IPS-NIHi11 (cell line): ENCODE measurements around the gene ARHGEF37.
"Not testable (repeated sequence)": the region's sequence is repeated elsewhere in the genome, so short reads cannot be mapped to it uniquely, and the experiment has no call there.

Experiments
- DNase-seq: peaks from one replicate; pipeline ENCODE4 v3.0.0; 2012; ENCODE audit warnings: mixed read lengths, low spot score

The ARHGEF37 gene

DNA sequence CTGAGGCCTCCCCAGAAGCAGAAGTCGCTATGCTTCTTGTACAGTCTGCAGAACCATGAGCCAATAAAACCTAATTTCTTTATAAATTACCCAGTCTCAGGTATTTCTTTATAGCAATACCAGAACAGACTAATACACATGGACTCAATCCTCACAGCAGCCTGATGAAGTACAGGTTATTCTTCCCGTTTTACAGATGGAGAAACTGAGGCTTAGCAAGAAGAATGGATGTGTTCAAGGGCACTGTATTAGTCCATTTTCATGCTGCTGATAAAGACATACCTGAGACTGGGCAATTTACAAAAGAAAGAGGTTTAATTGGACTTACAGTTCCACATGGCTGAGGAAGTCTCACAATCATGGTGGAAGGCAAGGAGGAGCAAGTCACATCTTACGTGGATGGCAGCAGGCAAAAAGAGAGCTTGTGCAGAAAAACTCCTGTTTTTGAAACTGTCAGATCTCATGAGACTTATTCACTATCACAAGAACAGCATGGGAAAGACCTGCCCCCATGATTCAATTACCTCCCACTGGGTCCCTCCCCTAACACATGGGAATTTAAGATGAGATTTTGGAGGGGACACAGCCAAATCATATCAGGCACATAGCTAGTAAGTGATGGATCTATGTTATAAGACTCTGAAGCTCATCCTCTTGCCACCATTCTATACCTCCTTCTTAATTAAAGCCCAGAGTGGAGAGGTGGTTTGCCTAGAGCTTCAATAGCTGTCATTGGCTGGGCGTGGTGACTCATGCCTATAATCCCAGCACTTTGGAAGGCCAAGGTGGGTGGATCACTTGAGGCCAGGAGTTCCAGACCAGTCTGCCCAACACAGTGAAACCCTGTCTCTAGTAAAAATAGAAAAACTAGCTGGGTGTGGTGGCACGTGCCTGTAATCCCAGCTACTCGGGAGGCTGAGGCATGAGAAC lies 67.4 kb downstream of the ARHGEF37 start:
- not testable (repeated sequence) for DNase-seq

DNA sequence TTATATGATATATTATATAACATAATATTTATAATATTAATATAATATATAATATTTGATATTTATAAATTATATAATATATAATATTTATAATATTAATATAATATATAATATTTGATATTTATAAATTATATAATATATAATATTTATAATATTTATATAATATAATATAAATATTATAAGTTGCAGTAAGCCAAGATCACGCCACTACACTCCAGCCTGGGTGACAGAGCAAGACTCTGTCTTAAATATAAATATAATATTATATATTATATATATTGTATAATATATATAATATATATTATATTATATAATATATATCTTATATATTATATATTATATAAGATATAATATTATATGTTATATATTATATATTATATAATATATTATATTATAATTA lies 68.4 kb downstream of the ARHGEF37 start:
- DNase-seq = not testable (repeated sequence)

DNA sequence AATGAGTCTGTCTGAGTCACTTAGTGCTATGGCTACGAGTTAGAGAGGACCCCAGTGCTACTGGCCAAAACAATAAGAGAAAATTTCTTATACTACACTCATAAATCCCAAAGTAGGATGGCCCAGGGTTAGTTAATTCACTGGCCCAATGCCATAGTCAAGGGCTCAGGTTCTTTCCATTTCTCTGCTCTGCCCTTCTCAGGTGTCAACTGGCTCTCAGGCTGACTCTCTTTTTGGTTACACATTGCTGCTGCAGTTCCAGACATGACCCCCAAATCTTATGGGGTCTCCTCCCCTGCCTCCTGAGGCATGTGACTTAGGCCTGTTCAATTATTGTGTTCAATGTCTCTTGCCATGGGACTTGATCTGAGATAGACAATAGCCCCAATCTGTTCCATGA lies 70.4 kb downstream of the ARHGEF37 start:
- peak; percentile 25 for DNase-seq

DNA sequence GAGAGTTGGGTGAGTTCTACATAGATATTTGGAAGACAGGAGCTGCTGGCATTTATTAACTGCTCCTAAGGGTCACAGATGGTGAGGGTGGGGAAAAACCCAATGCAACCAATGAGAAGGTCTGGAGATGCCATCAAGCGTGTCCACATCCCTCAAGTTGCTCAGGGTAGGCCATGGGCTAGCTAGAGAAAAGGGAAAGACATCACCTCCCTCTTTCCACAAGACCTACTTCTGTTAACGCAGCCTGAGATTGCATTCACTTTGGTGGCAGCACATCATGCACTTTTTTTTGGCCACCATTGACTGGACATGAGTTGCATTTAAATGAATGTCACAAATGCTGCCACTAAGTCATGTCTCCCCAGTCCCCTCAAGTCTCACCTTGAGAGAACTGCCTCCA lies 71.4 kb downstream of the ARHGEF37 start:
- no peak for DNase-seq

DNA sequence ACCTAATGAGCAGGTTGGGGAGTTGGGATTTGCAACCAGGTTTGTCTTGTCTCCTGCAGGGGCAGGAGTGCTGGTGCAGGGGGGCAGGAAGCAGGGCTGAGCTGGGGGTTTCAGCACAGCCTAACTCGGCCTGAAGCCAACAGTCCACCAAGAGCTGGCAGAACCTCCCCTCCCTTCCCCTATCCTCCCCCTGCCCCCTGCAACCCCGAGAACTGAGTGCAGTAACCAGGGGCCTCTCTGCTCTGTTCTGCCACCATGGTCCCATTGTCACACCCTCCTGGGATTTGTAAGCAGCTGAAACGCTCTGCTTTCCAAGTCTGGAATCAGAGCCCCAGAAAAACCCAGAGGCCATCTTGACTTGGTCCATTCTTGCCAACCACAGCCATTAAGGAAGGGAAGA lies 72.9 kb downstream of the ARHGEF37 start:
- no peak for DNase-seq

DNA sequence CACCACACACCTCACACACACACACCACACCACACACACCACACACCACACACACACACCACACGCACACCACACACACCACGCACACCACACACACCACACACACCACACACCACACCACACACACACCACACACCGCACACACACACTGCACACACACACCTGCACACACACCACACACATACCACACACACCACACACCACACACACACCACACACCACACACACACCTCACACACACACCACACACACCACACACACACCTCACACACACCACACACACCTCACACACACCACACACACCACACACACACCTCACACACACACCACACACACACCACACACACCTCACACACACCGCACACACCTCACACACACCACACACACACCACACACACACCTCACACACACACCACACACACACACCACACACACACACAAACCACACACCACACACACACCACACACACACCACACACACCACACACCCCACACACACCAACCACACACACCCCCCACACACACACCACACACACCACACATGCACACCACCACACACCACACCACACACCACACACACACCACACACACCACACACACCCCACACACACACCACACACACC lies 73.7 kb downstream of the ARHGEF37 start:
- no peak for DNase-seq

DNA sequence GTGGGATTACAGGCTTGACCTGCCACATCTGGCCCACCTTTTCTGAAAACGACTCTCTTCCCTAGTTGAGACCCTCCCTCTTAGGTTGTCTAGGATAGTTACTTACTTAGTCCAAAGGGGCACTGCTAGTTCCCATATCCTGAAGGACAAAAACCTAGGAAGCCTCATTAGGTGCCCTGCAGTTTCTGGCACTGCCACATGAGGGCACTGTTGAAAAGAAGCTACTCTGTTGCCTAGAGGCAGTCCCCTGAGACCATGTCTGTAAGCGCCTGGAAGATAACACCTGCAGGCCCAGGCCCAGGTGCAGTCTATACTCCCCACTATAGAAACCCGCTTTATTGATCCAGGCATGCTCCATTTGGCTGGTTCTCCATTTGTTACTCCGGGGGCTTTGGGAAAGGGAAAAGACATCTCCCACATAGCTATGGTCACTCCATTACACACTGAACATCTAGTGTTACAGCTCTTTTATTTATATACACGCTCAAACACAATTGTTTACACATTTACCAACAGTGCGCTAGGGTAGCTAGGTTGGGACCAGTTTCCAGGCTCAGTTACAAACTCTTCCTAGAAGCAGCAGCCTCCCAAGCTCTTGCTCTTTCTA lies 75.4 kb downstream of the ARHGEF37 start:
- DNase-seq = peak; percentile 71

DNA sequence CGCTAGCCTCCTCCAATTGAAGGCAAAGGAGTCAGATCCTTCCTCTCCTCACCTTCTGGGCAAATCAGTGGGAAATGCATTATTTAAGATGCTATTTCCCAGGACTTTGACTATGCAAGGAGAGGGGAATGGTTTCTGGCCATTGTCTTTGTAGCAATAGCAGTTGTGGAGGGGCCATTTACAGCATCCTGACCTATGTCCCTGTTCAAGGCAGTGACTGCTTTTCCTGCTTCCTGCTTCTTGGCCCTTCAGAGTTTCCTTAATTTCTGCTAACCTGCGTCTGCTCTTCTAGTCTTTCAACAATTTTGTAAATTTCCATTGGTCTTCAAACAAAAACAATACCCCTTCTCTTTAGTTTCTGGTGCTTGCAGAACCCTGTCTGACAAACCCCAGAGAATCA lies 76.0 kb downstream of the ARHGEF37 start:
- no peak for DNase-seq

DNA sequence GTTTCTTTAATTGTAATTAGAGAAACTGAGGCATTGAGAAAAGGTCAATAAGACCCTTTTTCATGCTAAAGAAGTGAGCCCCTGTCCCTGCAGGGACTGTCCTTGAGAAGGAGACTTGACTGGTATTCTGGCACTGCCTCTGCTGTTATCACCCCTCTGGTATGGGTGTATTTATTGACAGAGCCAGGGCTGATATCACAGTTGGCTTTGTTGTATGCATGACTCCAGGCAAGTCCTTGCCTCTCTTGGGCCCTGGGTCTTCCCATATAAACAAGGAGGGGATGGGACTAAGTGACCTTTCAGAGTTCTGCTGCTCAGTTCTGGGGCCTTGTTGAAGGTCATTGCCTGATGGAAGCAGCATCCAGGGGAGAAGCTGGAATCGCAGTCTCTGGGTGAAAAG lies 77.0 kb downstream of the ARHGEF37 start:
- no peak for DNase-seq

DNA sequence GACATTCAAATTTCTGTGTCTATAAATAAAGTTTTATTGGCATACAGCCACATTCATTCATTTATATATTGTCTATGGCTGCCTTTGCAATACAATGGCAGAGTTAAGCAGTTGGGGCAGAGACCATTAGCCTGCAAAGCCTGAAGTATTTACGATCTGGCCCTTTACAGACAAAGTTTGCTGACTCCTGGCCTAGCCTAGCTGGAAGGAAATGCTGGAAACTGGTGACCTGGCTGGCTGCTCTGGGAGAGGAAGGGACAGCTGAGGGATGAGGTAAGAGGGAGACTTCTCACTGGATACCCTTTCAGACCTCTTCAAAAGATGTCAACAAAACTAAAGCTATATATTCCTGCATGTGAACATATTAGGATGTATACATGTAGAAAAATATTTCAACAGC lies 82.8 kb downstream of the ARHGEF37 start:
- no peak for DNase-seq

DNA sequence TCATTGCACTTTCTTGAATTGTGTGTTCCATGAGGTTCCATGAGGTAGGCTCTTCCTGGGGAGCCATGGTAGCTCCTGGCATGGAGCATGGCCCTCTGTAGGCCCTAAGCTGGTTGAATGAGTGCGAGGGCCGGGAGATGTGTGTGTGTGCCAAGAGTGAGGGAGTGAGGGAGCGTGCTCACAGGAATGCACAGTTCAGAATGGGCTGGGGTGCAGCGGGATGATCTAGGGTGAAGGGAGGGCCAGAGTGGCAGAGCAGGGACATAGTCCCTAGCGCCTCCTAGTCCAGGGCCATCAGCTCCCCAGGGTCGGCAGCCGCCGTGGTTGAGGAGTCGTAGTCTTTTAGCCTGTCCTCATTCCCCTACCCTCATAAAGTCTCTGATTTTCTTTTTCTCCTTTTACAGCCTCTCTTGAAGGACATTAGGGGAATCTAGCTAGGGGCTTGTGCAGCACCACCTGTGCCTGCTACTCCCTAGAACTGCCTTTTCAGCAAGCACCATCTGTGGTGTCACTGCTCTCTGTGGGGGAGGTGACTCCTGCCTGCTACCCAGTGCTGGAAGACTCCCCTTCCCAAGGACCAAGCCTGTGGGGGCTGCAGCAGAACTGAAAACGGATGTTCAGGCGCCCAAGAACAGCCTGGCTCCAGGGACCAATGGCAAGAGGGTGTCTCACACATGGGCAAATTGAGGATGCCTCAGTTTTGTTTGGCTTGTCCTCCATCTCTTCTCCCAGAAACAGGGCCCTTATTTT lies 83.5 kb downstream of the ARHGEF37 start:
- DNase-seq = no peak

DNA sequence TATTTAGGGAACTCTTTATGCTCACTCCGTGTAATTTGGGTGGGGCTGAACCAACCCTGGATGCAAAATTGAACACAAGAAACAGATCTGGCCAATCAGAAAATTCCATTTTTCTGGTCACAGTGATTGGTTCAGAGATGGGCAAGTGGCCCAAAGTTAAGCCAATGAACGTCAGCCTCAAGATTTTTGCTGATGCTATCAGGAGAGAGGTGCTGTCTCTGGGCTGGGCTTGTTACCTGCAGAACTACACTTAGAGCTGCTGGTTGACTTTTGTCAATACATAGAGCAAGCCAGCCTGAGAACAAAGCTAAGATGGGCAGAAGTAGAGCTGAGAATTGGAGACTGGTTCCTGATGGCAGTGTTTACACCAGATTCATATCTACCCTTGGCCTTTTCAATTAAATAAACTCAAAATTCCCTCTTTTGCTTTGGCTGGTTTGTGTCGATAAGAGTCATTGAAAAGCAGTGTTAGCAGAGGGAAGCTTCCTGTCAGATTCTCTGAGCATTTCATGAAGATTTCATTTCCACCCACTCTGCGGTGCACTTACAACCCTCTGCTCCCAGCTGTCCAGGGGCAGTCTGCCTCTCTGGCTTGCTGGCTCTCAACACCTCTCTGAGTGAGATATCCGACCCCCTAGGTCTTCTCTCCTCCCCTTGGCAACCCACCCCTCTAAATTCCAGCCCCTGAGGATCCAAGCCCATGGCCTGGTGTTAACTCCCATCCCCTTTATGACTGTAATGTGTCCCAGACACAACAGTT lies 84.3 kb downstream of the ARHGEF37 start:
- no peak for DNase-seq

DNA sequence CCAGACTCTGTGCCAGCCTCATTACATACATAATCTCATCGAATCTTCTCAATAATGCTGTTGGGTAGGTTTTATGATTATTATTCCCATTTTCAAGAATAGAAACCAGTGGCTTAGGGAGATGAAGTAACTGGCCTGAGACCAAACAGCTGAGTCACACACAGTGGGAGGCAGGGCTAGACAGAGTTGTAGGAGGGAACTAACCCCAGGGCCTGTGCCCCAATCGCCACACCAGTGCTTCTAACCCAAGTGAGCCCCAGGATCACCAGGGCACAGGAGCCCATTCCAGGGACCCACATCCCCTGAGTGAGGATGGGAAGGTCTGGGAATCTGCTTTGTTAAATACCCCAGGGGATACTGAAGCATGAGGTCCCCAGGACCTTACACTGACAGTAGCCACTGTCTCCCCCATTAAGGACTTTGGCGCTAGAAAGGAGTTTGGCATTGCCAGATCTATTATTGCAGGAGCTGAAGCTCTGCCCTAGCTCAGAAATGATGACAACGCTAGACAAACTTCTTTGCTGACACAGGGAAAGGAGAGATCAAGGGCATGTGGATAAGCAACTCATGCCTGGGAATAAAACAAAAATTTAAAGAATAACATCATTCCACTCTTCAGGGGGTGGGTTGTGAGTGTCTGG lies 85.0 kb downstream of the ARHGEF37 start:
- DNase-seq = no peak

DNA sequence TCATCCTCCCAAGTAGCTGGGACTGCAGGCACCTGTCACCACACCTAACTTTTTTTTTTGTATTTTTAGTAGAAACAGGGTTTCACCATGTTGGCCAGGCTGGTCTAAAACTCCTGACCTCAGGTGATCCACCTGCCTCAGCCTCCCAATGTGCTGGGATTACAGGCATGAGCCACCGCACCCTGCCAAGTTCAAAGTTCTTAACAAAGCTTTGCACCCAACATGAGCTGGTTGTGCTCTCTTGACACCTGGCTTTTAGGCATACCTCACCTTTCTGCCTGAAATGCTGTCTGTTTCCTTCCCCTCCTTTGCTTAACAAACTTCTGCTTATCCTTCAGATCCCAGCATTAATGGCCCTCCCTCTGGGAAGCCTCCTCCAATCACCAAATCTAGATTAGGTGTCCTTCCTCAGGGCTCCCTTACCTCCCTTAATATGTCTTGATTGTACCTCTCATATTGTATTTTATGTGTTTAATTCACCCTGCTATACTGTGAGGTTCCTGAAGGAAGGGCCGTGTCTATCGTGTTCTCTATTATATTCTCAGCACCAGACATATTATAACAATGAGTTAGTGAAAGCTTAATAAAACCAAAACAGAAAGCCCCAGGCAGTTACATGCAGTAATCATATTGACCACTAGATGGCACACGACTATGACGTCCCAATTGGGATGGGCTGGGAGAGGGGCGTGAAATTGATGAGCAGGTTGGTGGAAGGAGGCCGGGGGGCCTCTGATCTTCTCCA lies 86.0 kb downstream of the ARHGEF37 start:
- DNase-seq = peak; percentile 73

DNA sequence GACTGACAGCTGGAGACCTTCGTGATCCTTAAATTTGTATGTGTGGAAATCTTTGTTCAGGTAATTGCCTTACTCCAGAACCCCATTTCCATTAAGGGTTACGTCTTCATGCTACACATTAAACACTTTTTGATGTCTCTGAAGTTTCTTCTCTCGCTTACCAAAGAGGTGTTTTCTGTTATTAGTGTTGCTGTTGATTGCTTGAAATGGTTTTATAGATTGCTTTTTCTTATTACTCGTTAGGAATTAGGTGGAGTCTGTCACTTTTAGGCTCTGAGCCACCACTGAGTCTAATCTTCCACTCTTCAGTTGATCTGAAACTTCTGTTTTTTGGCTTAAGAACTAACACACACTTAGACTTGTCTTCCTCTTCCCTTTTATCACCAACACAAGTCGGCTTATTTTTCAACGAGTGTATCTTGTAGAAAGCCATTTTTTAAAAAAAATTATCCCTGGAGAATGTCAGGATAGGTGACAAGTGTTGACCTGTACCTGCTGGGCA lies 86.6 kb downstream of the ARHGEF37 start:
- no peak for DNase-seq

DNA sequence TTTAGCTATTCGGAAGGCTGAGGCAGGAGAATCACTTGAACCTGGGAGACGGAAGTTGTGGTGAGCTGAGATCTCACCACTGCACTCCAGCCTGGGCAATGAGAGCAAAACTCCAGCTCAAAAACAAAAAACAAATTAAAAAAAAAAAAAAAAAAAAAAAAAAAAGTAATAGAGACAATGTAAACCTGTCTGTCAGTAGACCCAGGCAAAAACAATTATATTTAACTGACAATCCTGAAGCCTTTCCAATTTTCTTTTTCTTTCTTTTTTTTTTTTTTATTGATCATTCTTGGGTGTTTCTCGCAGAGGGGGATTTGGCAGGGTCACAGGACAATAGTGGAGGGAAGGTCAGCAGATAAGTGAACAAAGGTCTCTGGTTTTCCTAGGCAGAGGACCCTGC lies 88.0 kb downstream of the ARHGEF37 start:
- DNase-seq = not testable (repeated sequence)

DNA sequence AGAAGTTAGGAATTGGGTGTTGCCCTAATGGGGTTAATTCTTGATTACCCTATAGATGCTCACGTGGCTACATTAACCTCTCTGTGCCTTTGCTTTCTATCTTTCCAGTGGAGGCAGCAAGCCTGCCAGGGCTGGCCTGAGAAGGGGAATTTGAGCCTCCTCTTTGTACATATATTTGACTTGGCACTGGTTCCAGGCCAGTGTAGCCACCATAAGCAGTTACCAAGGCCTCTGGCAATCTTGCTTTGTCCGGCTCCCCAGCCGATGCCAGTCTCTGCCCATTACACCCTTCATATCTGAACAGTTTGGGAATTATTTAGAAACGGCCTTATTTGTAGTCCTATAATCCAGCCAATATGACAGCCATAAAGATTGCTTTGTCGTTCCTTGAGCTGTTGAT lies 90.2 kb downstream of the ARHGEF37 start:
- DNase-seq = no peak

DNA sequence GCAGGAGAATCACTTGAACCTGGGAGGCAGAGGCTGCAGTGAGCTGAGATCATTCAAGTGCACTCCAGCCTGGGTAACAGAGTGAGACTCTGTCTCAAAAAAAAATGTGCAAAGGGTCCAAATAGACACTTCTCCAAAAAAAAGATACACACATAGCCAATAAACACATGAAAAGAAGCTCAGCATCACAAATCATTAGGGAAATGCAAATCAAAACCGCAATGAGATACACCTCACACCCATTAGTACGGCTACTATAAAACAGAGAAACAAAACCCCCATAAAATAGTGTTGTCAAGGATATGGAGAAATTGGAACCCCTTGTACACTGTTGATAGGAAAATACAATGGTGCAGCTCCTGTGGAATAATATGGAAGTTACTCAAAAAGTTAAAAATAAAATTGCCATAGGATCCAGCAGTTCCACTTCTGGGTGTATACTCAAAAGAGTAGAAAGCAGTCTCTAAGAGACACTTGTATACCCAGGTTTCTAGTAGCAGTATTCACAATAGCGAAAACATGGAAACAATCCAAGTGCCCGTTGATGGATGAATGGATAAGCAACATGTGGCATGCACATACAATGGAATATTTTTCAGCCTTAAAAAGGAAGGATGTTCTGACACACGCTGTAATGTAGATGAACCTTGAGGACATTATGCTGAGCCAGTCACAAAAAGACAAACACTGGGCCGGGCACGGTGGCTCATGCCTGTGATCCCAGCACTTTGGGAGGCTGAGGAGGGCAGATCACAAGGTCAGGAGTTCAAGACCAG lies 91.6 kb downstream of the ARHGEF37 start:
- DNase-seq = no peak

DNA sequence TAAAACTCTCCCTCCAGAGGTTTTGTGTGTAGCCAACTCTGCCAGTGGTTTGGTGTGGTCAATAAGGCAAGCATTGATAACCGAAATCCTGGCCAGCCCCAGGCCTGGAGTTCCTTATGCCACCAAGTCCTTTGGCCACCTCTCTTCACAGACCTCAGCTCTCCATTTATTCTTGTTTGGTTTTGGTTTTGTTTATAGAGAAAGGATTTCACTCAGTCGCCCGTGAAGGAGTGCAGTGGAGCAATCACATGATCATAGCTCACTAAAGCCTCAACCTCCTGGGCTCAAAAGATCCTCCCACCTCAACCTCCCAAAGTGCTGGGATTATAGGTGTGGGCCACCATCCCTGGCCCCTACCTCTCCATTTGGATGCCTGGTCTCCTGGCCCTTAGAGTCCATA lies 93.4 kb downstream of the ARHGEF37 start:
- no peak for DNase-seq
